ENCODE results near the gene BSPRY.

DNA sequence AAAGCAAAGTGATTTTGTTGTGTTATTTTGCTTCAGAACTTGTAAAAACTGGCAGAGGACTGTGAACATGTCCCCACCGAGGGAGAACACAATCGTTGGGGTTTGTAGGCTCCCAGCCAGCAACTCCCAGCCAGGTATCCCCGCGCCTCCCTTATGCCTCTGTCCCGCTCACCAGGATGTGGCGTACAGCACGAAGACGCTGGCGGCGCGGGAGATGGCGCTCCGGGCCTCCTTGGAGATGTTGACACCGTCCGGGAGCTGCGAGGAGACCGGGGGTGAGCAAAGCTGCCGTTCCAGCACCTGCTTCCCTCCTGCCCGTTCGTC, 60.5 kb downstream of the BSPRY start:
- no peak for TF ChIP-seq POLR2AphosphoS5 (IDR thresholded peaks at IDR 0.05; ENCODE audit: low read depth, low read length)
- TF ChIP-seq SIN3A (IDR thresholded peaks at IDR 0.05; ENCODE audit: borderline replicate concordance, insufficient read depth, low read length), result no peak
- no peak for TF ChIP-seq TAF1 (IDR thresholded peaks at IDR 0.05; ENCODE audit: borderline replicate concordance, insufficient read depth, low read length)
- TF ChIP-seq, protein P1, sequence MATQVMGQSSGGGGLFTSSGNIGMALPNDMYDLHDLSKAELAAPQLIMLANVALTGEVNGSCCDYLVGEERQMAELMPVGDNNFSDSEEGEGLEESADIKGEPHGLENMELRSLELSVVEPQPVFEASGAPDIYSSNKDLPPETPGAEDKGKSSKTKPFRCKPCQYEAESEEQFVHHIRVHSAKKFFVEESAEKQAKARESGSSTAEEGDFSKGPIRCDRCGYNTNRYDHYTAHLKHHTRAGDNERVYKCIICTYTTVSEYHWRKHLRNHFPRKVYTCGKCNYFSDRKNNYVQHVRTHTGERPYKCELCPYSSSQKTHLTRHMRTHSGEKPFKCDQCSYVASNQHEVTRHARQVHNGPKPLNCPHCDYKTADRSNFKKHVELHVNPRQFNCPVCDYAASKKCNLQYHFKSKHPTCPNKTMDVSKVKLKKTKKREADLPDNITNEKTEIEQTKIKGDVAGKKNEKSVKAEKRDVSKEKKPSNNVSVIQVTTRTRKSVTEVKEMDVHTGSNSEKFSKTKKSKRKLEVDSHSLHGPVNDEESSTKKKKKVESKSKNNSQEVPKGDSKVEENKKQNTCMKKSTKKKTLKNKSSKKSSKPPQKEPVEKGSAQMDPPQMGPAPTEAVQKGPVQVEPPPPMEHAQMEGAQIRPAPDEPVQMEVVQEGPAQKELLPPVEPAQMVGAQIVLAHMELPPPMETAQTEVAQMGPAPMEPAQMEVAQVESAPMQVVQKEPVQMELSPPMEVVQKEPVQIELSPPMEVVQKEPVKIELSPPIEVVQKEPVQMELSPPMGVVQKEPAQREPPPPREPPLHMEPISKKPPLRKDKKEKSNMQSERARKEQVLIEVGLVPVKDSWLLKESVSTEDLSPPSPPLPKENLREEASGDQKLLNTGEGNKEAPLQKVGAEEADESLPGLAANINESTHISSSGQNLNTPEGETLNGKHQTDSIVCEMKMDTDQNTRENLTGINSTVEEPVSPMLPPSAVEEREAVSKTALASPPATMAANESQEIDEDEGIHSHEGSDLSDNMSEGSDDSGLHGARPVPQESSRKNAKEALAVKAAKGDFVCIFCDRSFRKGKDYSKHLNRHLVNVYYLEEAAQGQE (IDR thresholded peaks at IDR 0.05; ENCODE audit: insufficient read depth in 1 of 2, low read depth in 2 of 2, low read length in 2 of 2), result no peak

Data from PFSK-1 (cell line).